SK-N-SH (cell line): Measurements from ENCODE around the gene HJV. TPM values are rescaled to one million over a fixed set of nuclear protein-coding genes. Genes with fewer than 3 reads are reported as not detected.

Experiments
- CTCF ChIA-PET: fragments of 300-600, 350-600 bp; formaldehyde crosslinking; extraction: SDS; loops from one replicate; lab custom pipeline; 2021; lab: Yijun Ruan, JAX
- POLR2A ChIA-PET: fragments of 350-600 bp; sonication (Branson Sonifier 250); formaldehyde crosslinking; extraction: SDS; loops from one replicate; lab custom pipeline; 2020; ENCODE audit warnings: antibody characterized with exemption, inconsistent platforms; lab: Yijun Ruan, JAX
- DNase-seq: peaks from one replicate; pipeline ENCODE4 v3.0.0; 2012
- H2AFZ ChIP-seq: fragments of 200-600 bp; sonication (generic); 2 replicates; pipeline ENCODE4 v1.8.1; 2016; ENCODE audit warnings: antibody characterized with exemption, mild to moderate bottlenecking, low read depth
- H3F3A ChIP-seq: fragments of 200-600 bp; sonication (generic); replicated peaks from 2 replicates; pipeline ENCODE3; 2016; ENCODE audit warnings: antibody characterized with exemption, mild to moderate bottlenecking; ENCODE audit not compliant: insufficient read depth
- H3K27ac ChIP-seq, 2 experiments: fragments of 200-500 bp in 1 of 2; fragments of 200-600 bp in 1 of 2; sonication (Bioruptor generic) in 1 of 2; sonication (generic), shearing (Covaris generic) in 1 of 2; 2 replicates each; pipeline versions ENCODE4 v1.5.1 to v1.6.1; 2014 to 2016; ENCODE audit warnings: low read depth in 2 of 2, inconsistent platforms in 1 of 2, low read length in 1 of 2, mild to moderate bottlenecking in 1 of 2, mixed read lengths in 1 of 2
- H3K27me3 ChIP-seq: fragments of 200-600 bp; sonication (generic), shearing (Covaris generic); 2 replicates; pipeline ENCODE4 v1.6.1; 2016; ENCODE audit warnings: mixed run types; ENCODE audit not compliant: insufficient read depth
- H3K36me3 ChIP-seq, 2 experiments: fragments of 200-500 bp in 1 of 2; fragments of 200-600 bp in 1 of 2; sonication (Bioruptor generic) in 1 of 2; sonication (generic) in 1 of 2; replicated peaks in 1 of 2; 2 replicates each; pipeline versions ENCODE3 to v1.5.1; 2014 to 2016; ENCODE audit warnings: low read length in 1 of 2, mild to moderate bottlenecking in 1 of 2; ENCODE audit not compliant: insufficient read depth in 2 of 2, control insufficient read depth in 1 of 2
- H3K4me1 ChIP-seq, 2 experiments: fragments of 200-500 bp in 1 of 2; fragments of 200-600 bp in 1 of 2; sonication (Bioruptor generic) in 1 of 2; sonication (generic), shearing (Covaris generic) in 1 of 2; 2 replicates each; pipeline versions ENCODE4 v1.5.1 to v1.6.1; 2014 to 2016; ENCODE audit warnings: low read depth in 1 of 2, low read length in 1 of 2, mixed run types in 1 of 2; ENCODE audit not compliant: insufficient read depth in 2 of 2, control insufficient read depth in 1 of 2
- H3K4me2 ChIP-seq: fragments of 200-600 bp; sonication (generic), shearing (Covaris generic); 2 replicates; pipeline ENCODE4 v1.6.1; 2017; ENCODE audit warnings: mixed run types
- H3K4me3 ChIP-seq, 2 experiments: fragments of 200-500 bp in 1 of 2; fragments of 200-600 bp in 1 of 2; sonication (Bioruptor generic) in 1 of 2; sonication (generic), shearing (Covaris generic) in 1 of 2; 2 replicates each; pipeline versions ENCODE4 v1.5.1 to v1.8.1; 2014 to 2016; ENCODE audit warnings: low read depth in 2 of 2, inconsistent platforms in 1 of 2, low read length in 1 of 2, mild to moderate bottlenecking in 1 of 2, mixed read lengths in 1 of 2, moderate library complexity in 1 of 2
- H3K79me2 ChIP-seq: fragments of 200-600 bp; sonication (generic); 2 replicates; pipeline ENCODE4 v1.8.1; 2017; ENCODE audit warnings: mild to moderate bottlenecking; ENCODE audit not compliant: insufficient read depth
- H3K9ac ChIP-seq: fragments of 200-600 bp; sonication (generic); 2 replicates; pipeline ENCODE4 v1.6.1; 2017; ENCODE audit warnings: mixed run types
- H3K9me2 ChIP-seq: fragments of 200-600 bp; sonication (generic); 2 replicates; pipeline ENCODE4 v1.6.1; 2017; ENCODE audit warnings: mixed run types
- H3K9me3 ChIP-seq: fragments of 200-600 bp; sonication (generic); 2 replicates; pipeline ENCODE4 v1.6.1; 2017; ENCODE audit warnings: mixed run types, mild to moderate bottlenecking, moderate library complexity
- H4K20me1 ChIP-seq: fragments of 200-600 bp; sonication (generic); 2 replicates; pipeline ENCODE4 v1.6.1; 2017; ENCODE audit warnings: mild to moderate bottlenecking, mixed run types; ENCODE audit not compliant: insufficient read depth
- CHD2 ChIP-seq: fragments of 150-350 bp; IDR thresholded peaks from 2 replicates; pipeline ENCODE4 v1.6.1; 2018; ENCODE audit warnings: low read length; ENCODE audit not compliant: partially characterized antibody
- EP300 ChIP-seq, 2 experiments: IDR thresholded peaks; 2 replicates each; pipeline versions ENCODE4 v1.4.0 to v1.6.1; 2012; ENCODE audit warnings: borderline replicate concordance in 1 of 2, low read depth in 1 of 2, low read length in 1 of 2
- FOSL2 ChIP-seq: IDR thresholded peaks from 2 replicates; pipeline ENCODE4 v1.4.0; 2012; ENCODE audit warnings: low read depth, mild to moderate bottlenecking, moderate library complexity, borderline replicate concordance
- JUND ChIP-seq: IDR thresholded peaks from 2 replicates; pipeline ENCODE4 v1.4.0; 2012
- MEF2A ChIP-seq: IDR thresholded peaks from 2 replicates; pipeline ENCODE4 v1.4.0; 2012; ENCODE audit warnings: low read depth, borderline replicate concordance
- MXI1 ChIP-seq: IDR thresholded peaks from 2 replicates; pipeline ENCODE4 v1.6.1; 2012; ENCODE audit warnings: mild to moderate bottlenecking, low read depth, low read length, improper control_type of control experiment
- NFIC ChIP-seq: IDR thresholded peaks from 2 replicates; pipeline ENCODE4 v1.4.0; 2012; ENCODE audit warnings: borderline replicate concordance
- NRF1 ChIP-seq: IDR thresholded peaks from 2 replicates; pipeline ENCODE4 v1.6.1; 2012; ENCODE audit warnings: low read depth, mild to moderate bottlenecking, low read length
- POLR2AphosphoS5 ChIP-seq: IDR thresholded peaks from 2 replicates; pipeline ENCODE4 v1.6.1; 2012; ENCODE audit warnings: low read depth, low read length
- RAD21 ChIP-seq: IDR thresholded peaks from 2 replicates; pipeline ENCODE4 v1.6.1; 2012; ENCODE audit warnings: mild to moderate bottlenecking, low read length
- RCOR1 ChIP-seq: fragments of 150-350 bp; IDR thresholded peaks from 2 replicates; pipeline ENCODE4 v1.6.1; 2017; ENCODE audit warnings: antibody characterized with exemption, low read length
- RXRA ChIP-seq: IDR thresholded peaks from 2 replicates; pipeline ENCODE4 v1.4.0; 2012; ENCODE audit warnings: low read depth, mild to moderate bottlenecking, borderline replicate concordance
- SIN3A ChIP-seq: IDR thresholded peaks from 2 replicates; pipeline ENCODE4 v1.6.1; 2012; ENCODE audit warnings: low read depth, mild to moderate bottlenecking, low read length, moderate library complexity, borderline replicate concordance
- SMC3 ChIP-seq: IDR thresholded peaks from 2 replicates; pipeline ENCODE4 v1.6.1; 2012; ENCODE audit warnings: low read depth, low read length, improper control_type of control experiment
- TAF1 ChIP-seq: IDR thresholded peaks from 2 replicates; pipeline ENCODE4 v1.6.1; 2012; ENCODE audit warnings: low read depth, mild to moderate bottlenecking, low read length, moderate library complexity, borderline replicate concordance
- TEAD4 ChIP-seq: IDR thresholded peaks from 2 replicates; pipeline ENCODE4 v1.4.0; 2012; ENCODE audit warnings: mild to moderate bottlenecking, borderline replicate concordance; ENCODE audit not compliant: insufficient read depth
- YY1 ChIP-seq: IDR thresholded peaks from 2 replicates; pipeline ENCODE4 v1.4.0; 2012; ENCODE audit warnings: low read depth, mild to moderate bottlenecking
- WGBS: methylation state at CpG from one replicate; pipeline ENCODE4 v1.1.6; 2017; ENCODE audit warnings: low lambda C conversion rate; 5-methylcytosine and 5-hydroxymethylcytosine counted together
- polyA plus RNA-seq, 3 experiments: library from polyadenylated mRNA; depleted of rRNA; stranded (reverse); fragments of >200 nt; gene quantifications; 2 replicates each; pipeline ENCODE4 v1.2.3, GENCODE V29; 2012
- TF ChIP-seq, protein P1 (sequence below): IDR thresholded peaks from 2 replicates; pipeline ENCODE4 v1.4.0; 2012; ENCODE audit warnings: low read depth
- TF ChIP-seq, protein P2 (sequence below): fragments of 150-350 bp; IDR thresholded peaks from 2 replicates; pipeline ENCODE4 v1.6.1; 2016; ENCODE audit warnings: mild to moderate bottlenecking, low read depth, low read length
- TF ChIP-seq, protein P3 (sequence below): fragments of 200-600 bp; sonication (generic); IDR thresholded peaks from 2 replicates; pipeline ENCODE4 v1.6.1; 2017; ENCODE audit warnings: antibody characterized with exemption, mild to moderate bottlenecking, moderate library complexity

The HJV gene
- polyA plus RNA-seq, 1 of the 3 experiments (the other 2 are of a cell fraction): 0.05 TPM

DNA sequence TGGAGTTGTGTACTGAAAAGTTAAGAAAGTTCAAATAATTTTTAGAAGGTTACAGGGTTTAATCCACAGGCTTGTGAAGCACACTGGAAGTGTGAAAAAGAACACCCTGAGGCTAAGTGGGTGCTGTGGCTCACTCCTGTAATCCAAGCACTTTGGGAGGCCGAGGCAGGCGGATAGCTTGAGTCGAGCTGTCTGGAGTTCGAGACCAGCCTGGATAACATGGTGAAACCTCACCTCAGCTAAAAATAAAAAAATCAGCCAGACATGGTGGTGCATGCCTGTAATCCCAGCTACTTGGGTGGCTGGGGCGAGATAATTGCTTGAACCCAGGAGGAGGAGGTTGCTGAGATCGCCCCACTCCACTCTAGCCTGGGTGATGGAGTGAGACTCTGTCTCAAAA is 35.0 kb downstream of the HJV start:
- Histone ChIP-seq H3K4me1 (peaks cover 7 to 14% of the 10 kb centered on the region in 2 experiments; a peak in 3 of 4 replicates), H2AFZ (no peak overlapping the region), H3F3A (peaks cover 9% of the 10 kb centered on the region), H3K4me3 (no peak overlapping the region), H3K79me2 (no peaks in the 10 kb centered on the region), H3K9me2 (no peaks in the 10 kb centered on the region), H3K27ac (peak overlapping the region; percentile 16 to 69; a peak in 3 of 4 replicates), H3K27me3 (no peaks in the 10 kb centered on the region), H3K9me3 (no peaks in the 10 kb centered on the region), H3K9ac (no peak overlapping the region), H3K36me3 (no peaks in the 10 kb centered on the region), H4K20me1 (no peaks in the 10 kb centered on the region), H3K4me2 (no peak overlapping the region)
- DNase-seq: no peak
- CTCF ChIA-PET: interaction anchor here (1.3 to 10.6 kb wide), 4 partner anchors 9 to 95 kb away, joined by 3 to 99 read pairs (median 8); no protein-coding TSS in a partner anchor
- WGBS: 97% methylated on average over 6 of the region's 6 CpGs
- POLR2A ChIA-PET: no interaction called here
- TF ChIP-seq JUND (no peak), SMC3 (no peak), MXI1 (no peak), NFIC (no peak), RAD21 (no peak), NRF1 (no peak), TEAD4 (no peak), EP300 (IDR thresholded peaks at IDR 0.05; ENCODE audit: borderline replicate concordance in 1 of 2, low read depth in 1 of 2, low read length in 1 of 2) (no peak), RCOR1 (no peak), RXRA (no peak), YY1 (no peak), POLR2AphosphoS5 (no peak), FOSL2 (no peak), MEF2A (no peak), CHD2 (no peak), SIN3A (no peak), TAF1 (no peak)
- TF ChIP-seq, protein P1, sequence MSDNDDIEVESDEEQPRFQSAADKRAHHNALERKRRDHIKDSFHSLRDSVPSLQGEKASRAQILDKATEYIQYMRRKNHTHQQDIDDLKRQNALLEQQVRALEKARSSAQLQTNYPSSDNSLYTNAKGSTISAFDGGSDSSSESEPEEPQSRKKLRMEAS: no peak
- TF ChIP-seq, protein P2, sequence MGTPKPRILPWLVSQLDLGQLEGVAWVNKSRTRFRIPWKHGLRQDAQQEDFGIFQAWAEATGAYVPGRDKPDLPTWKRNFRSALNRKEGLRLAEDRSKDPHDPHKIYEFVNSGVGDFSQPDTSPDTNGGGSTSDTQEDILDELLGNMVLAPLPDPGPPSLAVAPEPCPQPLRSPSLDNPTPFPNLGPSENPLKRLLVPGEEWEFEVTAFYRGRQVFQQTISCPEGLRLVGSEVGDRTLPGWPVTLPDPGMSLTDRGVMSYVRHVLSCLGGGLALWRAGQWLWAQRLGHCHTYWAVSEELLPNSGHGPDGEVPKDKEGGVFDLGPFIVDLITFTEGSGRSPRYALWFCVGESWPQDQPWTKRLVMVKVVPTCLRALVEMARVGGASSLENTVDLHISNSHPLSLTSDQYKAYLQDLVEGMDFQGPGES: no peak
- TF ChIP-seq, protein P3, sequence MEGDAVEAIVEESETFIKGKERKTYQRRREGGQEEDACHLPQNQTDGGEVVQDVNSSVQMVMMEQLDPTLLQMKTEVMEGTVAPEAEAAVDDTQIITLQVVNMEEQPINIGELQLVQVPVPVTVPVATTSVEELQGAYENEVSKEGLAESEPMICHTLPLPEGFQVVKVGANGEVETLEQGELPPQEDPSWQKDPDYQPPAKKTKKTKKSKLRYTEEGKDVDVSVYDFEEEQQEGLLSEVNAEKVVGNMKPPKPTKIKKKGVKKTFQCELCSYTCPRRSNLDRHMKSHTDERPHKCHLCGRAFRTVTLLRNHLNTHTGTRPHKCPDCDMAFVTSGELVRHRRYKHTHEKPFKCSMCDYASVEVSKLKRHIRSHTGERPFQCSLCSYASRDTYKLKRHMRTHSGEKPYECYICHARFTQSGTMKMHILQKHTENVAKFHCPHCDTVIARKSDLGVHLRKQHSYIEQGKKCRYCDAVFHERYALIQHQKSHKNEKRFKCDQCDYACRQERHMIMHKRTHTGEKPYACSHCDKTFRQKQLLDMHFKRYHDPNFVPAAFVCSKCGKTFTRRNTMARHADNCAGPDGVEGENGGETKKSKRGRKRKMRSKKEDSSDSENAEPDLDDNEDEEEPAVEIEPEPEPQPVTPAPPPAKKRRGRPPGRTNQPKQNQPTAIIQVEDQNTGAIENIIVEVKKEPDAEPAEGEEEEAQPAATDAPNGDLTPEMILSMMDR: no peak
